ENCODE measurements around the gene TEX51. TPM values are rescaled to one million over a fixed set of nuclear protein-coding genes. Genes with fewer than 3 reads are reported as not detected.

The TEX51 gene
- not detected for total RNA-seq

GRCh38 chr2:126898636-126899035 lies at the start of gene TEX51:
Gene TEX51 (plus strand): TSS chr2:126898890. CDS start chr2:126898919, 29 bp downstream.

Other genes starting within 250 kb of the TEX51 start
- gene GYPC, start 242.7 kb upstream of the TEX51 start, total RNA-seq = 113 TPM
- 191 TPM for gene BIN1, start 208.3 kb downstream of the TEX51 start, total RNA-seq

Measured in metanephros (tissue), 1 donor.